Amniotic epithelial cell (primary cell): ENCODE measurements around the gene NOS3.
"Not testable (repeated sequence)": the region's sequence is repeated elsewhere in the genome, so short reads cannot be mapped to it uniquely, and the experiment has no call there.

Experiments used
- DNase-seq: peaks from one replicate; pipeline ENCODE4 v3.0.0-alpha.2; 2010; ENCODE audit warnings: low read depth

Gene NOS3

GRCh38 chr7:151000897-151001495, 10.2 kb downstream of the NOS3 start:
- no peak for DNase-seq

GRCh38 chr7:151001546-151001945, 10.7 kb downstream of the NOS3 start:
- no peak for DNase-seq

- DNase-seq: no peak
Measured at GRCh38 chr7:151003572-151003971, 12.8 kb downstream of the NOS3 start.

GRCh38 chr7:151005566-151005965, 14.7 kb downstream of the NOS3 start:
- no peak for DNase-seq

GRCh38 chr7:151006590-151007300, 15.9 kb downstream of the NOS3 start:
- DNase-seq: no peak

- no peak for DNase-seq
Measured at GRCh38 chr7:151007469-151007898, 16.7 kb downstream of the NOS3 start.

- DNase-seq: peak; percentile 77
Measured at GRCh38 chr7:151008143-151008510, 17.3 kb downstream of the NOS3 start.

GRCh38 chr7:151008511-151009323, 17.9 kb downstream of the NOS3 start:
- peak; percentile 59 for DNase-seq

- DNase-seq: no peak
Measured at GRCh38 chr7:151009327-151010036, 18.7 kb downstream of the NOS3 start.

GRCh38 chr7:151010037-151010306, 19.2 kb downstream of the NOS3 start:
- no peak for DNase-seq

- peak; percentile 67 for DNase-seq
Measured at GRCh38 chr7:151010307-151011096, 19.7 kb downstream of the NOS3 start.

GRCh38 chr7:151011097-151011409, 20.2 kb downstream of the NOS3 start:
- DNase-seq: no peak

GRCh38 chr7:151011616-151012015, 20.8 kb downstream of the NOS3 start:
- not testable (repeated sequence) for DNase-seq

GRCh38 chr7:151012031-151012692, 21.3 kb downstream of the NOS3 start:
- DNase-seq: peak; percentile 65

GRCh38 chr7:151012911-151013347, 22.1 kb downstream of the NOS3 start:
- no peak for DNase-seq

GRCh38 chr7:151013356-151013732, 22.5 kb downstream of the NOS3 start:
- DNase-seq: no peak

GRCh38 chr7:151013733-151014497, 23.1 kb downstream of the NOS3 start:
- no peak for DNase-seq

- no peak for DNase-seq
Measured at GRCh38 chr7:151014950-151015349, 24.1 kb downstream of the NOS3 start.

GRCh38 chr7:151015967-151016366, 25.1 kb downstream of the NOS3 start:
- DNase-seq: no peak

- no peak for DNase-seq
Measured at GRCh38 chr7:151016505-151016904, 25.7 kb downstream of the NOS3 start.

- DNase-seq: no peak
Measured at GRCh38 chr7:151016942-151017341, 26.1 kb downstream of the NOS3 start.
